Measurements from ENCODE around the gene GEMIN8. TPM values are rescaled to one million over a fixed set of nuclear protein-coding genes. Genes with fewer than 3 reads are reported as not detected.
A peak's percentile ranks its signal among the peaks of the same experiment; 100 is the strongest.

Gene GEMIN8
- polyA plus RNA-seq, 2 of the 4 experiments (the other 2 are of a cell fraction) = 13.9 to 21.8 TPM

GRCh38 chrX:14015941-14016340, 13.8 kb downstream of the GEMIN8 start:
- TF ChIP-seq MYC (IDR thresholded peaks at IDR 0.05; ENCODE audit: borderline replicate concordance, low read length) (no peak), EHF (CRISPR knock-in tag; IDR thresholded peaks at IDR 0.05) (no peak), NPAS2 (CRISPR knock-in tag; IDR thresholded peaks at IDR 0.05; ENCODE audit: borderline replicate concordance) (no peak), RARB (CRISPR knock-in tag; IDR thresholded peaks at IDR 0.05) (no peak), EHMT2 (IDR thresholded peaks at IDR 0.05; ENCODE audit: low read depth) (no peak), CEBPB (IDR thresholded peaks at IDR 0.05) (no peak), ATOH8 (CRISPR knock-in tag; IDR thresholded peaks at IDR 0.05; ENCODE audit: low read depth) (no peak), SMC3 (IDR thresholded peaks at IDR 0.05) (no peak), MAX (IDR thresholded peaks at IDR 0.05) (no peak), HES2 (IDR thresholded peaks at IDR 0.05) (no peak)
- TF ChIP-seq, protein P1, sequence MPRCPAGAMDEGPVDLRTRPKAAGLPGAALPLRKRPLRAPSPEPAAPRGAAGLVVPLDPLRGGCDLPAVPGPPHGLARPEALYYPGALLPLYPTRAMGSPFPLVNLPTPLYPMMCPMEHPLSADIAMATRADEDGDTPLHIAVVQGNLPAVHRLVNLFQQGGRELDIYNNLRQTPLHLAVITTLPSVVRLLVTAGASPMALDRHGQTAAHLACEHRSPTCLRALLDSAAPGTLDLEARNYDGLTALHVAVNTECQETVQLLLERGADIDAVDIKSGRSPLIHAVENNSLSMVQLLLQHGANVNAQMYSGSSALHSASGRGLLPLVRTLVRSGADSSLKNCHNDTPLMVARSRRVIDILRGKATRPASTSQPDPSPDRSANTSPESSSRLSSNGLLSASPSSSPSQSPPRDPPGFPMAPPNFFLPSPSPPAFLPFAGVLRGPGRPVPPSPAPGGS (IDR thresholded peaks at IDR 0.05) = no peak
- FAIRE-seq = peak; percentile 32
- H3K4me1 ChIP-seq = no peaks in the 10 kb centered on the region
- 95% methylated on average over 4 of the region's 4 CpGs for WGBS (ENCODE audit: missing lambda C conversion rate)
- no peak overlapping the region for H3K4me3 ChIP-seq
- ChIA-PET CTCF (interaction anchor here (1.3 to 1.4 kb wide), 2 partner anchors 10 to 370 kb away, joined by 3 to 4 read pairs; no protein-coding TSS in a partner anchor), POLR2A (no interaction called here)
- H3K9me3 ChIP-seq = no peaks in the 10 kb centered on the region
- no peak for DNase-seq (ENCODE audit: low read depth in 1 of 2, low spot score in 1 of 2)
- H3K4me2 ChIP-seq = no peak overlapping the region
- no peak for ATAC-seq
- H3K27ac ChIP-seq = no peak overlapping the region

GRCh38 chrX:14015294-14015693, 14.4 kb downstream of the GEMIN8 start:
- ChIA-PET POLR2A (no interaction called here), CTCF (interaction anchor here (1.3 to 1.4 kb wide), 2 partner anchors 9 to 369 kb away, joined by 3 to 4 read pairs; no protein-coding TSS in a partner anchor)
- no peak for DNase-seq (ENCODE audit: low read depth in 1 of 2, low spot score in 1 of 2)
- ATAC-seq = no peak
- no peaks in the 10 kb centered on the region for H3K9me3 ChIP-seq
- 89% methylated on average over 2 of the region's 2 CpGs for WGBS (ENCODE audit: missing lambda C conversion rate)
- TF ChIP-seq HES2 (IDR thresholded peaks at IDR 0.05) (no peak), RFX5 (IDR thresholded peaks at IDR 0.05) (no peak), USF2 (IDR thresholded peaks at IDR 0.05) (no peak), TFCP2L1 (CRISPR knock-in tag; IDR thresholded peaks at IDR 0.05) (no peak), NFE2L2 (conservative IDR thresholded peaks at IDR 0.05; ENCODE audit: low read length) (no peak), MAFK (IDR thresholded peaks at IDR 0.05; ENCODE audit: partially characterized antibody) (no peak), RAD21 (conservative IDR thresholded peaks at IDR 0.05 in 1 of 2, IDR thresholded peaks at IDR 0.05 in 1 of 2) (no peak), MYC (IDR thresholded peaks at IDR 0.05; ENCODE audit: borderline replicate concordance, low read length) (no peak)
- peak; percentile 74 for FAIRE-seq
- no peak overlapping the region for H3K27ac ChIP-seq
- H3K4me1 ChIP-seq = no peaks in the 10 kb centered on the region
- H3K4me2 ChIP-seq = no peak overlapping the region
- no peak overlapping the region for H3K4me3 ChIP-seq

- ATAC-seq (no peak), FAIRE-seq (no peak), DNase-seq (ENCODE audit: low read depth in 1 of 2, low spot score in 1 of 2) (no peak)
- Histone ChIP-seq H3K4me3 (no peak overlapping the region), H3K9me3 (no peaks in the 10 kb centered on the region), H3K4me2 (no peak overlapping the region), H3K4me1 (no peaks in the 10 kb centered on the region), H3K27ac (no peak overlapping the region)
- POLR2A ChIA-PET = no interaction called here
- 76% methylated on average over 4 of the region's 4 CpGs for WGBS (ENCODE audit: missing lambda C conversion rate)
- CTCF ChIA-PET = interaction anchor here (1.3 kb wide), 1 partner anchor 8 kb away, joined by 4 read pairs; no protein-coding TSS in a partner anchor
- TF ChIP-seq FOSB (CRISPR knock-in tag; IDR thresholded peaks at IDR 0.05) (no peak), CHD4 (IDR thresholded peaks at IDR 0.05; ENCODE audit: borderline replicate concordance) (no peak), ATOH8 (CRISPR knock-in tag; IDR thresholded peaks at IDR 0.05; ENCODE audit: low read depth) (no peak), FOXS1 (CRISPR knock-in tag; IDR thresholded peaks at IDR 0.05) (no peak), NFE2L2 (conservative IDR thresholded peaks at IDR 0.05; ENCODE audit: low read length) (no peak), MAZ (IDR thresholded peaks at IDR 0.05; ENCODE audit: borderline replicate concordance, low read depth, low read length) (no peak), CBX2 (IDR thresholded peaks at IDR 0.05; ENCODE audit: borderline replicate concordance, low read depth) (no peak), SMC3 (IDR thresholded peaks at IDR 0.05) (no peak), RARB (CRISPR knock-in tag; IDR thresholded peaks at IDR 0.05) (no peak), RFX5 (IDR thresholded peaks at IDR 0.05) (no peak), JUN (IDR thresholded peaks at IDR 0.05) (no peak), HEYL (CRISPR knock-in tag; IDR thresholded peaks at IDR 0.05) (no peak), HOXB13 (CRISPR knock-in tag; IDR thresholded peaks at IDR 0.05; ENCODE audit: low read depth) (no peak), EHF (CRISPR knock-in tag; IDR thresholded peaks at IDR 0.05) (no peak), ZSCAN20 (CRISPR knock-in tag; IDR thresholded peaks at IDR 0.05) (no peak), TP53 (CRISPR knock-in tag; IDR thresholded peaks at IDR 0.05) (no peak), ELK1 (IDR thresholded peaks at IDR 0.05; ENCODE audit: low read depth, low read length) (no peak), POLR2A (IDR thresholded peaks at IDR 0.05; ENCODE audit: low read length) (no peak)
Measured at GRCh38 chrX:14014526-14014925, 15.2 kb downstream of the GEMIN8 start.
